ENCODE measurements around the gene FGF14. TPM values are rescaled to one million over a fixed set of nuclear protein-coding genes. Genes with fewer than 3 reads are reported as not detected.

The FGF14 gene
- total and polyA plus RNA-seq, 2 experiments from 2014 or later, result 0.03 TPM; not detected in 1

- Mint-ChIP-seq H3K27ac (no peak overlapping the region), H3K27me3 (ENCODE audit: insufficient read depth, low read depth, poor library complexity) (peaks cover 2% of the 10 kb centered on the region), H3K4me1 (peaks cover 4% of the 10 kb centered on the region; the same call in 1 of the 3 replicates), H3K36me3 (ENCODE audit: low read depth) (no peaks in the 10 kb centered on the region), H3K9me3 (no peaks in the 10 kb centered on the region), H3K4me3 (no peak overlapping the region)
- no peak for ATAC-seq
- Histone ChIP-seq H3K27ac (ENCODE audit: low read depth) (no peak overlapping the region), H2AFZ (no peak overlapping the region), H4K20me1 (replicated peaks; ENCODE audit: insufficient read depth) (no peaks in the 10 kb centered on the region), H3K36me3 (ENCODE audit: insufficient read depth) (no peaks in the 10 kb centered on the region), H3F3A (replicated peaks; ENCODE audit: low read depth) (no peaks in the 10 kb centered on the region), H3K27me3 (ENCODE audit: insufficient read depth) (no peaks in the 10 kb centered on the region), H3K4me2 (no peak overlapping the region), H3K4me3 (no peak overlapping the region), H3K79me2 (replicated peaks; ENCODE audit: insufficient read depth) (no peaks in the 10 kb centered on the region), H3K9me2 (ENCODE audit: insufficient read depth) (no peaks in the 10 kb centered on the region), H3K4me1 (ENCODE audit: insufficient read depth) (no peaks in the 10 kb centered on the region)
- TF ChIP-seq EZH2phosphoT487 (IDR thresholded peaks at IDR 0.05; ENCODE audit: unreplicated experiment), result no peak
- TF ChIP-seq NANOG (IDR thresholded peaks at IDR 0.05; ENCODE audit: borderline replicate concordance), result no peak
- no peak for TF ChIP-seq REST (IDR thresholded peaks at IDR 0.05; ENCODE audit: unreplicated experiment)
- TF ChIP-seq EZH2 (IDR thresholded peaks at IDR 0.05; ENCODE audit: low read depth, unreplicated experiment), result no peak
- TF ChIP-seq POLR2AphosphoS5 (IDR thresholded peaks at IDR 0.05; ENCODE audit: low read depth), result no peak
- TF ChIP-seq JUNB (IDR thresholded peaks at IDR 0.05; ENCODE audit: unreplicated experiment), result no peak
- TF ChIP-seq ZNF331 (CRISPR knock-in tag; IDR thresholded peaks at IDR 0.05; ENCODE audit: low read depth), result no peak
- no peak for TF ChIP-seq CREB1 (CRISPR knock-in tag; IDR thresholded peaks at IDR 0.05; ENCODE audit: low read depth)
- no peak for TF ChIP-seq ETS1 (IDR thresholded peaks at IDR 0.05)
- TF ChIP-seq STAT1 (IDR thresholded peaks at IDR 0.05; ENCODE audit: unreplicated experiment), result no peak
- no peak for TF ChIP-seq ZNF462 (CRISPR knock-in tag; IDR thresholded peaks at IDR 0.05)
- TF ChIP-seq ZNF114 (CRISPR knock-in tag; IDR thresholded peaks at IDR 0.05), result no peak
- no peak for TF ChIP-seq CTCF (conservative IDR thresholded peaks at IDR 0.05; ENCODE audit: low read depth in 2 of 2)
- no peak for DNase-seq (ENCODE audit: low spot score)
Measured at GRCh38 chr13:102251817-102252216, 150.0 kb downstream of the FGF14 start.

Data from GM23338 (cell line).